HG03108 (cell line): ENCODE data around the gene TBC1D1.

Source experiments
- ATAC-seq: cut with Tn5 transposase; IDR thresholded peaks from one replicate; pipeline ENCODE4 v1.9.1; 2021; ENCODE audit warnings: moderate library complexity; ENCODE audit not compliant: unreplicated experiment

TBC1D1 gene

DNA sequence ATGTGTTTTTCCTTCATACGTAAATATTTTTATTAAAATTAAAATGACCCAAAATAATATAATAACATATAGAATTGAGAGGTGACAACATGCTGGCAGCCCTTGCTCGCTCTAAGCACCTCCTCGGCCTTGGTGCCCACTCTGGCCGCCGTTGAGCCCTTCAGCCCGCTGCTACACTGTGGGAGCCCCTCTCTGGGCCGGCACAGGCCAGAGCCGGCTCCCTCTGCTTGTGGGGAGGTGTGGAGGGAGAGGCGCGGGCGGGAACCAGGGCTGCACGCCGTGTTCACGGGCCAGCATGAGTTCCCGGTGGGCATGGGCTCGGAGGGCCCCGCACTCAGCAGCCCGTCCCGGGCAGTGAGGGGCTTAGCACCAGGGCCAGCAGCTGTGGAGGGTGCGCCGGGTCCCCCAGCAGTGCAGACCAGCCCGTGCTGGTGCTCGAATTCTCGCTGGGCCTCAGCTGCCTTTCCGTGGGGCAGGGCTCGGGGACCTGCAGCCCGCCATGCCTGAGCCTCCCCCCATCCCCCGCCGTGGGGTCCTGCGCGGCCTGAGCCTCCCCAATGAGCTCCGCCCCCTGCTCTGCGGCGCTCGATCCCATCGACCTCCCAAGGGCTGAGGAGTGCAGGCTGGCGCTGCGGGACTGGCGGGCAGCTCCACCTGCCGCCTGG is 291.6 kb downstream of the TBC1D1 start:
- no peak for ATAC-seq

GRCh38 chr4:38184404-38184803 is 293.5 kb downstream of the TBC1D1 start:
- no peak for ATAC-seq

DNA sequence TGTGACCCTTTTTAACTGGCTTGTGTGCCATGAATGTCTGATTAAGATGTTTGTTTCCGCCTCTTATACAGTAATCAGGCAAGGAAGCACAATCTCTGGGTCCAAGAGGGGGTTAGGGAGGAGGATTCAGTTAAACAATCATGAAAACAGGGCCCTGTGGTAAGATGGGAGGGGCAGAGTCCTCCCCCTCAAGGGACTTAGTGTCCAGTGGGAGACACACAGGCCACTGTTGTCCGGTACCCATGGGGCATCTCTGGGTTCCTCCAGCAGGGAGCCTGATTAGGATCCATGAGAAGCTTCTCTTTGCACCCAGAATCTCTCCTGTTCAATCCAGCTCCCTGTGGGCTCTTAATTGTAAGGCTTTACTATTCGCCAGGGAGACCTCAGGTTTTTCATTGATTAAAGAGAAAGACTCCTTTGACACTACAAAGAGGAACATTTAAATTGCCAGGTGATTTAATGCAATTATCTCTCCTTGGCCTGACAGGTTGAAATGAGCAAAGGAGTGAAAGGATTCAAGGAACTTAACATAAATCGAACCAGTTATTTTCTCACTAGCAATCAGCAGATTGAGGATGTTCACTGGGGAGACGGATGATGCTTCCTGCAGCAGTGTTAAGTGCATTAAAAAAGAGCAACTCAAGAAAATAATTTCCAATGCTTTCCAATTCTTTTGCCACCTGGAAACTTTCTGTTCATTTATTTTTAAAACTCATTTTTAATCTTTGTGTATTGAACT is 294.7 kb downstream of the TBC1D1 start:
- no peak for ATAC-seq

DNA sequence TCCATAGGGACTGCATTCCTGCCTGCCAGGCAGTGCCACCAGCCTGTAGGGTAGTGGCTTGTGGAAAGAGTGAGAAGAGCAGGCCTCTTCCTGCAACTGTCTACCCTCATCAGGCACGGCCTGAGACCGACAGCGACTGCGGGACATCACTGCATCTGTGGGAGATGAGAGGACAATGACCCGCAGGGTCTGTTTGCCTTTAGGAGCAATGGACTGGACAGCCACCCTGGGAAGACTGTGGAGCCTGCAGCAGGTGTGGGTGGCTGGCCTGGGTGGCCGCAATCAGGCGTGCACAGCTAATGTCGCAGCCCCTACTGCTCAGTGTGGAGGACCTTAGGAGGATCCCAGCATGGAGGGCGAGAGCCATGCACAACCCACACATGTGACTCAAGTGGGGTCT is 297.3 kb downstream of the TBC1D1 start:
- ATAC-seq, result no peak

DNA sequence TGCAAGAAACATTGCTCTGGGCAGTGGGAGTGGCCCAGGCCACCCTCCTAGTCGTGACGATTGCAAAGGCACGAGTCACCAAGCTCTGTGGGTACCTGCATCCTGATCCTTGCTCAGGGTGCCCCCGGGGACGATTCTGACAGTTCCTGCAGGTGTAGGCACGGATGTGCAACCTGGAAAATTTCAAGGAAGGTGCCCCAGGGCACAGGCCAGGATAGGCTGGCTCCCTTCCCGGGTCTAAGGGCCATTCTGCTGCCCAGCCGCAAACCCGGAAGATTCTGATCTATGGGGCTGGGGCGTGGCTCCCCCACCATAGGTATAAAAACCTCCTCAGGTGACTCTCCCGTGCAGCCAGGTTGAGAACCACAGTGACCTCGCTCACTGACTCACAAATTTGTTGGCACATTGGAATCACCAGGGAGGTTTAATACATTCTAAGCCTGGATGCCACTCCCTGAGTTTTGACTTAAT is 297.8 kb downstream of the TBC1D1 start:
- no peak for ATAC-seq
